Sigmoid colon (tissue), 7 donors: Measurements from ENCODE around the gene KRTAP5-3. TPM values are rescaled to one million over a fixed set of nuclear protein-coding genes. Genes with fewer than 3 reads are reported as not detected.
"Not testable (repeated sequence)": the region's sequence is repeated elsewhere in the genome, so short reads cannot be mapped to it uniquely, and the experiment has no call there.

ENCODE experiments used
- DNase-seq: peaks from one replicate; pipeline ENCODE4 v3.0.0-alpha.2; 2019
- H3K27ac ChIP-seq, 4 donors: fragments of 200-600 bp; sonication (generic); one replicate each; pipeline ENCODE4 v1.5.1; 2016 to 2019; ENCODE audit warnings: mild to moderate bottlenecking in 1 of 4
- H3K27me3 ChIP-seq, 3 donors: fragments of 200-600 bp; sonication (generic); one replicate each; pipeline ENCODE4 v1.5.1; 2019; ENCODE audit warnings: mild to moderate bottlenecking in 1 of 3
- H3K36me3 ChIP-seq, 4 donors: fragments of 200-600 bp; sonication (generic); one replicate each; pipeline ENCODE4 v1.5.1; 2016 to 2019
- H3K4me1 ChIP-seq, 4 donors: fragments of 200-600 bp; sonication (generic); one replicate each; pipeline ENCODE4 v1.5.1; 2017 to 2019
- H3K4me3 ChIP-seq, 4 donors: fragments of 200-600 bp; sonication (generic); one replicate each; pipeline ENCODE4 v1.5.1; 2017 to 2019; ENCODE audit warnings: mild to moderate bottlenecking in 2 of 4, moderate library complexity in 1 of 4
- H3K9me3 ChIP-seq, 4 donors: fragments of 200-600 bp in 3 of 4; sonication (generic) in 3 of 4; one replicate each; pipeline versions ENCODE4 v1.5.1 to v1.6.1; 2013 to 2019
- EP300 ChIP-seq, 4 donors: sonication (generic); formaldehyde crosslinking; IDR thresholded peaks; one replicate each; pipeline ENCODE4 v1.6.1; 2017; ENCODE audit warnings: antibody characterized with exemption in 4 of 4
- POLR2A ChIP-seq, 2 donors: fragments of 450-650 bp; IDR thresholded peaks; one replicate each; pipeline ENCODE4 v1.6.1; 2016; ENCODE audit warnings: antibody characterized with exemption in 2 of 2, mild to moderate bottlenecking in 2 of 2, moderate library complexity in 2 of 2
- POLR2AphosphoS5 ChIP-seq, 4 donors: sonication (generic); formaldehyde crosslinking; IDR thresholded peaks; one replicate each; pipeline ENCODE4 v1.6.1; 2017; ENCODE audit warnings: antibody characterized with exemption in 4 of 4
- WGBS, 2 donors: extraction: QIAGEN DNeasy Blood & Tissue Kit; methylation state at CpG; one replicate each; pipeline ENCODE4 v1.1.7; 2013; 5-methylcytosine and 5-hydroxymethylcytosine counted together
- intact Hi-C: fragments of 100-400 bp; cut with DNase I; formaldehyde crosslinking; loops from one replicate; pipeline ENCODE4 v1.15.1; 2023
- polyA plus RNA-seq, 3 donors: library from polyadenylated mRNA; stranded (reverse); fragments of 200-250 nt; gene quantifications; one replicate each; pipeline ENCODE4 v1.2.3, GENCODE V29; 2013
- total RNA-seq, 4 donors: library from RNA; depleted of rRNA; stranded (reverse); fragments of >200 nt; gene quantifications; one replicate each; pipeline ENCODE4 v1.1.0, GENCODE V29; 2016
- TF ChIP-seq, protein P1 (sequence below), 4 experiments: fragments of 450-650 bp in 3 of 4; fragments of 200-600 bp in 1 of 4; IDR thresholded peaks; one replicate each; pipeline ENCODE4 v1.5.1; 2016 to 2019; ENCODE audit warnings: antibody characterized with exemption in 4 of 4, mild to moderate bottlenecking in 3 of 4, moderate library complexity in 2 of 4
- donor health status: healthy with polysubstance abuse.
- donor health status: Bipolar disorder and iron deficiency.
- donor health status: healthy.

The KRTAP5-3 gene
- total and polyA plus RNA-seq, 7 donors: not detected

DNA sequence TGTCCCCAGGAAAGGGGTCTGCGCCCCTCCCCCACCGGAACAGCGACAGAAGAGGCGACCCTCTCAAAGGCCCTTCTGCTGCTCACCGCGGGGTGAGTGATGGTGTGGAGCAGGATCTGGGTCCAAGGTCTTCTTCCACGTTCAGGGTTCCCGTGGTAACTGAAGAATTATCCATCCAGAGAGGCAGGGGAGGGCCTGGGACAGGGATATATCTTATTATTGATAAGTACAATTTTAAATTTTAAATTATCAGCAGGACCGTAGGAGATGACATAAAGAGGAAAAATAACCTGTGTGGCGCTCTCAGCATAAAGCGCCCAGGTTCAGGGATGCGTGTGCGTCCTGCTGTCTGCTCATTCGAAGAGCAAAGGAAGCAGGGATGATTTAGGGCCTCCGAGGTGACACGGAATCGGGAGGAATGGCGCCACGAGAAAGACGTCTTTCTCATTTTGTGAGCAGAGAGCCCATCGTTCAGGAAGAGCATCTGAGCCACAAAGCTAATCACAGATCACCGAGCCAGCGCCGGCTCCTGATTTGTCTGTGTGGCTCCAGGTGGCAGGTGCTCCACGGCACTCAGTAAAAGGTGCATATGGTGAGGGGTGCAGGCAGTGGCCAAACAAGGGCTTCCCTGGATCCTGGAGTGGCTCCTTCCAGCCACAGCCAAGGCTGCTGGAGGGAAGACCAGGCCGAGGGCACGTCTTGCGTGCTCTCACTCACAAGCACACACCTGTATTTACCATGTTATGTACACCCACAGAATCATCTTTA lies 40.6 kb upstream of the KRTAP5-3 start:
- Histone ChIP-seq H3K36me3 (no peaks in the 10 kb centered on the region), H3K4me3 (no peak overlapping the region), H3K9me3 (no peaks in the 10 kb centered on the region), H3K27ac (no peak overlapping the region), H3K4me1 (peaks cover 0 to 5% (median 4%) of the 10 kb centered on the region in 4 donors), H3K27me3 (peaks cover 0 to 7% (median 0%) of the 10 kb centered on the region in 3 donors)
- no peak for DNase-seq
- intact Hi-C loops: no loop called here
- 86 to 88% methylated on average over 28 of the region's 28 CpGs for WGBS, 2 donors
- TF ChIP-seq POLR2AphosphoS5 (IDR thresholded peaks at IDR 0.05): no peak
- TF ChIP-seq, protein P1, sequence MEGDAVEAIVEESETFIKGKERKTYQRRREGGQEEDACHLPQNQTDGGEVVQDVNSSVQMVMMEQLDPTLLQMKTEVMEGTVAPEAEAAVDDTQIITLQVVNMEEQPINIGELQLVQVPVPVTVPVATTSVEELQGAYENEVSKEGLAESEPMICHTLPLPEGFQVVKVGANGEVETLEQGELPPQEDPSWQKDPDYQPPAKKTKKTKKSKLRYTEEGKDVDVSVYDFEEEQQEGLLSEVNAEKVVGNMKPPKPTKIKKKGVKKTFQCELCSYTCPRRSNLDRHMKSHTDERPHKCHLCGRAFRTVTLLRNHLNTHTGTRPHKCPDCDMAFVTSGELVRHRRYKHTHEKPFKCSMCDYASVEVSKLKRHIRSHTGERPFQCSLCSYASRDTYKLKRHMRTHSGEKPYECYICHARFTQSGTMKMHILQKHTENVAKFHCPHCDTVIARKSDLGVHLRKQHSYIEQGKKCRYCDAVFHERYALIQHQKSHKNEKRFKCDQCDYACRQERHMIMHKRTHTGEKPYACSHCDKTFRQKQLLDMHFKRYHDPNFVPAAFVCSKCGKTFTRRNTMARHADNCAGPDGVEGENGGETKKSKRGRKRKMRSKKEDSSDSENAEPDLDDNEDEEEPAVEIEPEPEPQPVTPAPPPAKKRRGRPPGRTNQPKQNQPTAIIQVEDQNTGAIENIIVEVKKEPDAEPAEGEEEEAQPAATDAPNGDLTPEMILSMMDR (IDR thresholded peaks at IDR 0.05): no peak

DNA sequence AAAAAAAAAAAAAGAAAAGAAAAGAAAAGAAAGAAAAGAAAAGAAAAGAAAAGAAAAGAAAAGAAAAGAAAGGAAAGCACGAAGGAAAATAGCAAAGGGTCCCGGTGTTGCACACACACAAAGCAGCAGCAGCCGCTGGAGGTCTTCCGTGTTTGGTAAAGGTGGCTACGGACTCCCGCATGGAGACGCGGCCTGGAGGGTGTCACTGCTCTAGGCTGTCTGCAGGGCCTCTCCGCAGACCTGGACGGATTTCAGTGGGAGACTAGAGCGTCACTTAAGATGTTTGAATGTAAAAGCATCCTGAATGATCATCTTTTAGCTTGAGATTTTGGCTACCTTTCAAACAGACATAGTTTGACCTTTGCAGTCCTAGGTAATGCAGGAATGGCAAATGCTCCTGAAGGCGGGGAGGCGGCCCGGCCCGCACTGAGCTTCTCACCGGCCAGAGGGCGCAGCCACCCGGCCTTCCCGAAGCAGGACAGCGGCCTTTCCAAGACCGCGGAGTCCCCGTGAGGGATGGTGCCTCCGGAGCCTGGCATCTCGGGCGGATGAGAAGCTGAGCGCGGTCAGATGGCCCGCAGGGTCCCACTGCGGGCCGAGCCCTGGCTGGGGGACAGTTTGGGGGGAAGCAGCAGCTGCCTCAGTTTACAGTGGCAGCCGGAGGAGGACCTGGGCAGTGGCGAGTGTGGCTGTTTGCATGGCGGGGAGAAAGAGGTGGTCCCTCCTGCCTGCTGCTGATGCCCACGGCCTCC lies 39.8 kb upstream of the KRTAP5-3 start:
- Histone ChIP-seq H3K4me3 (no peak overlapping the region), H3K36me3 (no peaks in the 10 kb centered on the region), H3K9me3 (no peaks in the 10 kb centered on the region), H3K4me1 (peaks cover 0 to 4% (median 3%) of the 10 kb centered on the region in 4 donors), H3K27me3 (peaks cover 0 to 3% (median 0%) of the 10 kb centered on the region in 3 donors), H3K27ac (no peak overlapping the region)
- no peak for DNase-seq
- intact Hi-C loops: no loop called here
- 90 to 92% methylated on average over 35 of the region's 35 CpGs for WGBS, 2 donors
- TF ChIP-seq POLR2AphosphoS5 (IDR thresholded peaks at IDR 0.05) (no peak), POLR2A (IDR thresholded peaks at IDR 0.05) (no peak), EP300 (IDR thresholded peaks at IDR 0.05) (no peak)
- TF ChIP-seq, protein P1 (IDR thresholded peaks at IDR 0.05): no peak

DNA sequence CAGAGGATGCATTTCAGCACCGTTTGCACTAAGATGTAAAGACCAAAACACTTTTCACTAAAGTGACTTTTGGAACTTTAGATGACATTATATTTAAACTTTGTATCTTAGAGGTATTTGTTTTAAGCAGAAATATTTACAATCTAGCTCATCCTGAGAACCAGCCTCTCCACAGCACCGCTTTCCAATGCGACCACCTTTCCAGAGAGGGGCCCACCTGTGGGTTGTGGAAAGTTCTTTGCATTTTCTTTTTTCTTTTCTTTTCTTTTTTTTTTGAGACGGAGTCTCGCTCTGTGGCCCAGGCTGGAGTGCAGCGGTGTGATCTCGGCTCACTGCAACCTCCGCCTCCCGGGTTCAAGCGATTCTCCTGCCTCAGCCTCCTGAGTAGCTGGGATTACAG lies 38.3 kb upstream of the KRTAP5-3 start:
- intact Hi-C loops: not testable (repeated sequence)

DNA sequence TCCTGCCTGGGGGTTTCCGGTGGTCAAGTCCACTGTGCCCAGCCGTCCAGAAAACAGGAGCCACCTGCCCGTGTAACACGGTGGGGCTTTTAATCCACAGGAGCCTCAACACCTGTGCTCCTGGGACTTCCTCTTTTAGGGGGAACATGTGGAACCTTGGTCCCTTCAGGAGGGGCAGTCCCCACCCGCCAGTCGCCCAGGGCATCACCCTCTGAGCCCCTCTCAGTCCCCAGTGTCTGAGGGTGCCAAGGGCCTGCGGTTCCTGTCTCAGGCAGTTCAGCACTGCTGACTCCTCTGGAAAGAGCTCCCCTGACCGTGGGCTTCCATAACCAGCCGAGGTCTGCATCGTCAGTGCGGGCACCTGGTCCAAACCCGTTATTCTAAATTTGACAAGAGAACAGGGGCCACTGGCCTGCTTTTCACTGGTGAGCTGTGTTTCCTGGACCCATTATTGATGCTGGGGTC lies 37.1 kb upstream of the KRTAP5-3 start:
- H3K4me1 ChIP-seq: no peaks in the 10 kb centered on the region
- TF ChIP-seq EP300 (IDR thresholded peaks at IDR 0.05) (no peak), POLR2A (IDR thresholded peaks at IDR 0.05) (no peak), POLR2AphosphoS5 (IDR thresholded peaks at IDR 0.05) (no peak)
- TF ChIP-seq, protein P1 (IDR thresholded peaks at IDR 0.05): no peak

More for the DNA sequence above, 38.3 kb upstream of the KRTAP5-3 start:
- DNase-seq, H3K27me3 ChIP-seq, H3K4me3 ChIP-seq, H3K9me3 ChIP-seq, H3K36me3 ChIP-seq, H3K27ac ChIP-seq, H3K4me1 ChIP-seq: not testable (repeated sequence)
- WGBS, 2 donors: 90 to 94% methylated on average over 10 of the region's 10 CpGs

DNA sequence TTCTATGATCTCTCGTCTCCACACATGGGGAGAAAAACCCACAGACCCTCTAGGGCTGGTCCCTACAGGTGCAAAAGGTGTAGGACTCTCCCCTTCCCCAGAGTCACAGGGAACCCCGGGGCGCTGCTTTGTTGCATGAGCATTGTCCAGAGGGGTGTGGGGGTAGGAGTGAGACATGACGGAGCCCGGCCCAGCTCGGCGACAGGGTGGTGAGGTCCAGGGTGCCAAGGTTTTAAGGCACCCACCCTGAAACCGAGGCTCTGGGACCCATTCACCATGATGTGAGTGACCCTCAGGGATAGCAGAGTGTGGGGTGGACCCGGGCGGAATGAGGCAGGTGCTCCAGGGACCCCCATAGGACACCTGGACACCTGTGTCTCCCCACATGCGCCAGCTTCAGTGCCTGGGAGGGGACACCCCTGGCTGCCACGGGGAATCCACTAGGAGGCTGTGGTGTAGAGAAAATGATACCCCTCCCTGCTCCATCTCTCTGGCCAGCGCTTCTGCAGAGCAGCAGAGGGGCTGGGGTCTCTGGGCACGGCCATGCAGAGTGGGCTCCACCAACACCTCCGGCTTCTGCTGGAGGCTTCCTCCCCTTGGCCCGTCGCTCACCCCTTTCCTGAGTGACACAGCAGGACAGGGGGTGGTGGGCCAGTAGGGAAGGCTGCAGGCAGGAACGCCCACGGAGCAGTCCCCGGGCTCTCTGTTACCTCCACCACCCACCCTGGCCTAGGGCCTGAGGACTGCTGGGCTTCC lies 36.5 kb upstream of the KRTAP5-3 start:
- Histone ChIP-seq H3K27me3 (peaks cover 0 to 21% (median 9%) of the 10 kb centered on the region in 3 donors), H3K27ac (no peak overlapping the region), H3K4me1 (no peaks in the 10 kb centered on the region), H3K9me3 (no peaks in the 10 kb centered on the region), H3K36me3 (no peaks in the 10 kb centered on the region), H3K4me3 (no peak overlapping the region)
- no peak for TF ChIP-seq POLR2A (IDR thresholded peaks at IDR 0.05)
- TF ChIP-seq, protein P1 (IDR thresholded peaks at IDR 0.05): no peak
- no peak for TF ChIP-seq POLR2AphosphoS5 (IDR thresholded peaks at IDR 0.05)
- TF ChIP-seq EP300 (IDR thresholded peaks at IDR 0.05): no peak
- 77 to 85% methylated on average over 20 of the region's 20 CpGs for WGBS, 2 donors
- peak; percentile 52 for DNase-seq
- intact Hi-C loops: no loop called here

More for the DNA sequence above, 37.1 kb upstream of the KRTAP5-3 start:
- WGBS, 2 donors: 63 to 82% methylated on average over 12 of the region's 12 CpGs
- Histone ChIP-seq H3K9me3 (no peaks in the 10 kb centered on the region), H3K27me3 (peaks cover 0 to 15% (median 2%) of the 10 kb centered on the region in 3 donors), H3K4me3 (no peak overlapping the region), H3K27ac (no peak overlapping the region), H3K36me3 (no peaks in the 10 kb centered on the region)
- intact Hi-C loops: no loop called here
- DNase-seq: no peak
